CD4-positive, alpha-beta T cell treated with Interleukin-17A for 1 hour (primary cell): ENCODE data around the gene RCAN3.
A peak's percentile ranks its signal among the peaks of the same experiment; 100 is the strongest.
"Not testable (repeated sequence)": the region's sequence is repeated elsewhere in the genome, so short reads cannot be mapped to it uniquely, and the experiment has no call there.

Experiments
- DNase-seq: peaks from one replicate; pipeline ENCODE4 v3.0.0-alpha.2; 2020

Gene RCAN3

DNA sequence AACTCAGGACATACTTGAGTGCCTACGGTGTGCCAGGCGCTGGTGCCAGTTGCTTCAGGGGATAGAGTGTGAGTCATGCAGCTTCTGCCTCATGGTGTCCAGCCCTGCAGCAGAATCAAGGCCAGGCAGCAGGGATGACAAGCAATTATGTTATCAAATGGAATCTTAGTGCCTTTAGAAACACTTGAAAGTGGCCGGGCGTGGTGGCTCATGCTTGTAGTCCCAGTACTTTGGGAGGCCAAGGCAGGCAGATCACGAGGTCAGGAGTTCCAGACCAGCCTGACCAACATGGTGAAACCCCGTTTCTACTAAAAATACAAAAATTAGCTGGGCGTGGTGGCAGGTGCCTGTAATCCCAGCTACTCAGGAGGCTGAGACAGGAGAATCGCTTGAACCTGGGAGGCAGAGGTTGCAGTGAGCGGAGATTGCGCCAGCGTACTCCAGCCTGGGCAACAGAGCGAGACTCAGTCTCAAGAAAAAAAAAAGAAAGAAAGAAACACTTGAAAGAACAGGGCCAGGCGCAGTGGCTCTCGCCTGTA is 13.1 kb downstream of the RCAN3 start:
- not testable (repeated sequence) for DNase-seq

DNA sequence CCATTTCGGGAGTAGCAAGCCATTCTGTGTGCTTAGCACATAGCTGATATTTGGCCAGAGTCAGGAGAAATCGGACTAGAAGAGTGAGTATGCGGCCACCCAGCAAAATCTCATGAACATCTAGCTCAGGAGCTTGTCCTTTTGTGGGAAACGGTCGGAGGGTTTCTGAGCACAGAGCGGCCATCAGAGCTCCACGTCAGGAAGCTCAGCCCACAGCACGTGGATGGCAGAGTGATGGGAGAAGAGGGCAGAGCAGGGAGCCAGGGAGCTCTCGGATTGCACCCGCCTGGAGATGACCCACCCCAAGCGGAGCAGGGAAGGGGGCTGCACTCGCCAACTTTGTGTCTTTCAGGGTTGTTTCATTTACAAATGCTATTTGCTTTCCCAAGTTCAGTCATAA is 13.9 kb downstream of the RCAN3 start:
- DNase-seq: no peak

DNA sequence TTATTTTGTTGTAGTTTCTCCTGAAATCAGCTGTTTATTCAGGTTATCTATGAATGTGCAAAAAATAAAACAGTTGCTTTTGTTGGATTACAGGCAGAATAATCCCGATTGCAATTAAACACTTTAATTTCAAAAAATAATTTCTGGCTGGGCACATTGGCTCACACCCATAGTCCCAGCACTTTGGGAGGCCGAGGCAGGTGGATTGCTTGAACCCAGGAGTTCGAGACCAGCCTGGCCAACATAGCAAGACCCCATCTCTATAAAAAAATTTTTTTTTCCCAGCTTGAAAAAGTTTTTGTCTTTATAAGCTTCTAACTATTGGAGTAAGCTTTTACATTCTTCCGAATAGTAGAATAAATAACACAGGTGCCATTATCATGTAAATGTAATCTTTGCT is 15.3 kb downstream of the RCAN3 start:
- no peak for DNase-seq

DNA sequence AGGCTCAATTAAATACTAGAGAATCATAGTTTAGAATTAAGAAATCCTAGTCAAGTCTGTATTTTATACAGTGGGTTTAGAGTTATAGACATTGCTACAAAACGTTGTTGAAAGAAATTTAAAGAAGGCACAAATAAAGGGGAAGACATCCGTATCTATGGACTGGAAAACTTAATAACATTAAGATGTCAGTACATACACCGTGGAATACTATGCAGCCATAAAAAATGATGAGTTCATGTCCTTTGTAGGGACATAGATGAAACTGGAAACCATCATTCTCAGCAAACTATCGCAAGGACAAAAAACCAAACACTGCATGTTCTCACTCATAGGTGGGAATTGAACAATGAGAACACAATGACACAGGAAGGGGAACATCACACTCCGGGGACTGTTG is 17.6 kb downstream of the RCAN3 start:
- not testable (repeated sequence) for DNase-seq

DNA sequence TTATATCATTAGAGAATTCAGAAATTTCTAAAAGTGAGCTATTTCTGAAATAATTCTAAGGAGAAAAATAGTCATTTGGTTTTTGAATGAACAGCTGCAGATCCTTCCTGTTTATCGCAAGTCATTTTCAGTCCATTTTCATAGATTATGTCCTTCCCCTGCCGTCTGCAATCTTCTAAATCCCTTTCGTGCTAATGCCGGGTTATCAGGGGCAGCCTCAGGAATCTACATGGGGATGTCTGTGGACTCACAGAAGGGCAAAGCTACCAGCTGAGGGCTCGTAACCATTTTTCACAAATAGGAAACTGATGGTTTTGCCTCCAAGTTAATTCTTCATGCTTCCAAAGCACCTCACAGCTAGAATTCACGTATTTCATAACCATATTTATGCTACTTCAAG is 23.0 kb downstream of the RCAN3 start:
- DNase-seq: no peak

DNA sequence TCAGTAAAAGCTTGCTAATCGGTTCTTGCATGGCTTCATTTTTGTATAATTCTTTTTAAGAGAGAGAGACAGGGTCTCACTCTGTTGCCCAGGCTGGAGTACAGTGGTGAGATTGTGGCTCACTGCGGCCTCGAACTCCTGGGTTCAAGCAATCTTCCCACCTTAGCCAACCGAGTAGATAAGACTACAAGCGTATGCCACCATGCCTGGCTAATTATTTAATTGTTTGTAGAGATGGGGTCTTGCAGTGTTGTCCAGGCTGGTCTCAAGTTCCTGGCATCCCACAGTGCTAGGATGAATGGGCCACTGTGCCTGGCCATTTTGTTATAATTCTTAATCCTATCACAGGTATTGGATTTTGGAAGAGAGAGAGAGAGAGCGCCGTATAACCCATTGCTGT is 23.4 kb downstream of the RCAN3 start:
- DNase-seq: no peak

DNA sequence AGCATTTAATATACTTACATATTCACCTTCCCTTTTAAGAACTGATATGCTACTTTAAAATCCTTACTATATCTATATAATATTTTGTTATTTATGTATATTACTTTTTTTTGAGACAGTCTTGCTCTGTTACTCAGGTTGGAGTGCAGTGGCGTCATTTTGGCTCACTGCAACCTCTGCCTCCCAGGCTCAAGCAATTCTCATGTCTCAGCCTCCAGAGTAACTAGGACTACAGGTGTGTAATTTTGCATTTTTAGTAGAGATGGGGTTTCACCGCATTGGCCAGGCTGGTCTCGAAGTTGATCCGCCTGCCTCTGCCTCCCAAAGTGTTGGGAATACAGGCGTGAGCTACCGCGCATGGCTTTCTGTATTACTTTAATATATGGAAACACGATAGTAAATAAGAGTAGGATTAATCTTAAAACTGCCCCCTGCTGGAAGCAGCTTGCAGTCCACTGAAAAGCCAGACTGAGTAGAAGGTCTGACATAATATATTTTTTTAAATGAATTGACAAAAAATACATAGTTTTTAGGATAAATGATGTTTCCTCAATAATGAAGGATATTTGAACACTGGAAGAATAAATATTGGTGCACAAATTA is 24.4 kb downstream of the RCAN3 start:
- peak; percentile 70 for DNase-seq

DNA sequence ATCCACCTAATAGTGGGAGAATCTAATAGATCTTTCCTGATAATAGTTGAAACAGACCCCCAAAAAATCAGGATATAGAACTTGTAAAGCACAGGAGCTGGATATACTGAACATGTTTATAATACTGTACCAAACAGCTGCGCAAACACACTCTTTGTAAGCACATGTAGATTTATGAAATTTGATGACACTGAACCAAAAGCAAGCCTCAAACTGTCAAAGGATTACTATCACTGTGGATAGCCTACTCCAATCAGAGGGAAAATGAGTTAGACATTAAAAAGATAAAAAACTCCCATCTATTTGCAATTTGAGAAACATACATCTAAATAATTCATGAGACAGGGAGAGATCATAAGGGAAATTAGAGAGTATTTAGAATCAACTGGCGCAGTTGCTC is 26.1 kb downstream of the RCAN3 start:
- DNase-seq: no peak

DNA sequence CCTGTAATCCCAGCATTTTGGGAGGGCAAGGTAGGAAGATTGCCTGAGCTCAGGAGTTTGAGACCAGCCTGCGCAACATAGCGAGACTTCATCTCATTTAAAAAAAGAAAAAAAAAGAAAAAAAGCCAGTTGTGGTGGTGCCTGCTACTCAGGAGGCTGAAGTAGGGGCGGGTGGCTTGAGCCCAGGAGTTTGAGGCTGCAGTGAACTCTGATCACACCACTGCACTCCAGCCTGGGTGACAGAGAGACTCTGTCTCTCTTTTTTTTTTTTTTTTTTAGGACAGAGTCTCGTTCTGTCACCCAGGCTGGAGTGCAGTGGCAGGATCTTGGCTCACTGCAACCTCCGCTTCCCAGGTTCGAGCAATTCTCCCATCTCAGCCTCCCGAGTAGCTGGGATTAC is 26.7 kb downstream of the RCAN3 start:
- not testable (repeated sequence) for DNase-seq

DNA sequence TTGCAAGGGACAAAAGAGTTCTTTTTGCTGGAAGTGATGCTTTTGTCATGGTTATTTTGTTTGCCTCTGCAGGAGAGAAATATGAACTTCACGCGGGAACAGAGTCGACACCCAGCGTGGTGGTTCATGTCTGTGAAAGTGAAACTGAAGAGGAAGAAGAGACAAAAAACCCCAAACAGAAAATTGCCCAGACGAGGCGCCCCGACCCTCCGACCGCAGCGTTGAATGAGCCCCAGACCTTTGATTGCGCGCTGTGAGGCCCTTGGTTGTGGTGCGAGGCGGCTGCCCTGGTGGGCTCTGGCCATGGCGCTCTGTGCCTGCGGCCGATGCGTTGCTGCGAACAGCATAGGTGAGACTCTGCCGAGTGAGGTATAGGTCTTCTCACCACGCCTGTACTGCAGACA is 32.4 kb downstream of the RCAN3 start:
- peak; percentile 85 for DNase-seq

DNA sequence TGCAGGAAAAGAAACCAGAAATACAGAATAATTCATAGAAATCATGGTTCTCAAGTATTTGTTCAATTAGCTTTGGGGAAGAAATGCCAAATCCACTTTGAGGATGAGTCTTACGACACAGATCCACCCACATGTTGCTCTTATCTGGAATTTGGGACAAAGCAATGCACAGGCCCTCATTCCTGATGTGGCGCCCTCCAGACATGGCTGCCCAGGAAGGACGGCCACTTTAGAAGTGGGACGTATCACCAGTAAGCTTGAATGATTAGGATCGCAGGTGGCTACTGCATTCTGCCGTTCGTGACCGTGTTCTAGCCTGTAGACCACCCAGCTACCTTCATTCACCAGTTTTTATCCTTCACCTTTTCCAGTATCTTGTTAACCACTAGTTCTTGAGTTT is 33.1 kb downstream of the RCAN3 start:
- DNase-seq: no peak

DNA sequence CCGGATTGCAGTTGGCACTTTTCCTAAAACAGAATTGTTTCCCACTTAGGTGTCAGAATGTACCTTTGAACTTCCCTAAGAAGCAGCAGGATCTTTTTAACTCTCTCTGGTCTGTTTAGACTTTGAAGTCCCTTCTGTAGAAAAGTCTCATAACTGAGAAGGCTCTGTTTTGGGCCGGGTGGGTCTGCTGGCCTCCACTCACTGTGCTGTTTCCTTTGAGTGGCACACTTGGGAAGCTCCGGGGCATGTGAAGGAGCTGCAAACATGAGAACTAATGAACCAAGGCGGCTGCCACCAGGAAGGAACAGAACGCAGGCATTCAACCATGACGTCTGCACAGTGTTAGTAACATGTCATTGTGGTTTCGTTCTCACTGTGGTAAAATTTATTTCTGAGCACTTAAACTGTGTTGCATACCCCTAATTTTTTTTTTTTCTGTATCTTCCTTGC is 33.8 kb downstream of the RCAN3 start:
- DNase-seq: peak; percentile 82

DNA sequence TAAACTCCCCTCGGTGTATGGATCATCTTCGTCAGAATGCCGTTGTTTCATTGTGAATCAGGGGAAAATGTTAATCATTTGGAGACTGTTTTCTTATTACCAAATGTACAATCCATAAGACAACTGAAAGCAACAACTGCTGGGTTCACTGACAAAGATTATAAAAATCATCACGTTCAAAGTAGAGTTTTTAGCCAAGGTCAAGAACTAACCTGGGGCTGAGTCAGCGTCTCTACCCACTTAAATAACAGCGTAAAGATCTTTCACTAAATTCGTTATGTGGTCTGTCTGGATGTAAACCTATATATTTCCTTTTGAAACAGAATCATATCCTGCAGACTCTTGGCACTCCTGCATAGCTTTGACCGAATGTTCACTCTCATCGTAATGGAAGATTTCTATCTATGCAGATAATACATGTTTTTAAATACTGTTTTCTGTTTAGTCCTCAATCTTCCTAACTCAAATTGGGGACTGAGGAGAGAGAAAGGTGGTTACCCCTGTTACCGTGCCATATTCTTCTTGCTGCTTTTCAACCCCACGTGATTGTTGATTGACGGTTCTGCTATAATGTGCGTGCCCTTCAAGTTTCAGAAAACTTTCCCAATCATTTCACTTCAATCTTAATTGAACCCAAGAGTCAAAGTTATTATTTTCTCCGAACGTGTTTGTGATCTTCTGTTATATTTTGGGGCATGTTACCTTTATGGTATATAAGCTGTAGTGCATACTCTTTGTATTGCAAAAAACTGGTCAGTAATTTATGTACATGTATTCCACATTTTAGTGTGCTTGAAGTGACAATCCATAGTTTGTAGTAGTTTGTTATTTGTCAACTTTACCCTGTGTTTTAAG is 37.6 kb downstream of the RCAN3 start:
- no peak for DNase-seq

DNA sequence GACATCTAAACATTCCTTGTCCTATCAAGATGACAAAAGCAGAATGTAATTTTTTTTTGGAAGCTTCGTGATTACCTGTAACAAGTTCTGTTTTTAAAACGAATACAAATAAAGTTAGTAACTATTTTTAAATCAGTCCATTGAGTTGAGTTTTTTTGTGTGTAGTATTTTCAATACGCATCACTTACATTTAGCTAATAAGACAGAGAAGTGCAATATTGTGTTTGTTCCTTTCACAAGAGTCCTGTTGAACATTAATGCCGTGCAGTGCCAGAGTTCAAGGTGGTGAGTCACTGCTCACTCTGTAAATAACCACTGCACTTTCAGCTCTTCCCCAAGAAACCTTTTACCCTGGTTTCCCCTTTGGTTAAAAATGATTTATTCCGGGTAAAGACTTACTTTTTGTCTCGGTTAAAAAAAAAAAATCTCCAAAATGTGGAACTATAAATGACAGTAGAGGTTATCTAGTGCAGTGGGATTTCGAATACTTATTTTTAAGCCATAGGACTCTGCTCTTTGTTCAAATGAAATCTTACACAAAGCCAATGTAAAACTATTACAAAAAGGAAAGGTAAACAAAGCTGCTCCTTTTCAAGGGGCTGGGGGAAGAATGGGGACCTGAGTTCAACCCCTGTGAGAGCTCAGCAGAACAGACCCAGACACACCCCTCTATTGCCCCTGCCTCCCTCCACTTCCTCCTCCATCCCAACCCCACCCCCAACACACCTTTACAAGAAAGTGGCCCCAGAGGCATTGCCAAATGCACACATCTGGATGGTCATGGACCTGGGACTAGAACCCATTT is 38.5 kb downstream of the RCAN3 start:
- DNase-seq: no peak

DNA sequence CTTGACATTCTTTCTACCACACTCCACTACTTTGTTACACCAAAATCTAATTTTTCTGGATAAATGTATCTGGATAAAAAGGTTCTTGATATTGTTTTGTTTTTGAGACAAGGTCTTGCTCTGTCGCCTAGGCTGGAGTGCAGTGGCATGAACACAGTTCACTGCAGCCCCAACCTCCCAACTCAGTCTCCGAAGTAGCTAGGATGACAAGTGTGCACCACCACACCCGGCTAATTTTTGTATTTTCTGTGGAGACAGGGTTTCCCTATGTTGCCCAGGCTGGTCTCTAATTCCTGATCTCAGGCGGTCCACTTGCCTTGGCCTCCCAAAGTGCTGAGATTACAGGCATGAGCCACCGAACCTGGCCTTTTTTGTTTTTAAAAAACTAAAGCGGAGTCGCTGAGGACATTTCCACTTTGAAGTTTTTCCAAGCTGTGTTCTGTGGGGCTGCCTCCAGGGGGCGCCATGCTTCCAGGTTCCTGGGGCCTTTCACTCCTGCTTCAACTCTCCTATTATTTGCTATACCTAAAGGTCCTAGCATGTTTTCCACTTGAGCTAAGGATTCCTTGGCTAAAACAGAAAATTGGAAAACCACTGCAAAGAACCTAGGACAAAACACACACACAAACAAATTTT is 39.2 kb downstream of the RCAN3 start:
- DNase-seq: peak; percentile 17

DNA sequence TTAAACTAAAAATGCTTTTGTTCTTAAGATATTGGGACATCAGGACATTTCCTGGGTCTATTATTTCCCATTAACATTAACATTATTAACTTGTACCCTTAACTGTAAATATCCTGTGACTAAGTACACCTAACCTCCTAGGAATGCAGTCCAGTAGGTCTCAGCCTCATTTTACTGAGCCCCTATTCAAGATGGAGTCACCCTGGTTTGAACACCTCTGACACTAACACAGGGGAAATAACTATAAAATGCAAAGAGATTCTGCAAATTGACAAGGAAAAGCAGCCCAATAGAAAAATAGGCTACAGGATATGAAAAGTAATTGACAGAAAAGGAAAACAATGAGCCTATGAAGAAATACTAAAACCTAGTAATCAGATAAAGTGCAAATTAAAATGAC is 41.6 kb downstream of the RCAN3 start:
- no peak for DNase-seq

DNA sequence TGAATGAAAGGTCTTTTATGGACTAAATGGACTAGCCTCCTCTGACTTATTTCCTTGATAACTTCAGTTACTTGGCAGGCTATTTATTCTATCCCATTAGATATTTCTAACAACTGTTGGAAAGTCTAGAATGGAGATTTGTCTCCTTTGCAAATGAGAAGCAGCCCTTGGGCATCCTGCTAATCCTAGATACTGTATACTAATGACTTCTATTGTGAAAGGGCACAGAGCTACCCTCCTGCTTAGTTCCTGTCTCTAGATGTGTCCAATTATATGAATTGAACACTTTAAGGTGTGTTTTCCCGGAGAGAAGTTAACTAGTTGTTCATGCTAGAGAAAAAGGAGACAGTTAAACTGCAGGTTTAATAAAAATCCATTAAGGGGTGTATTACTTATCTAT is 43.0 kb downstream of the RCAN3 start:
- no peak for DNase-seq

DNA sequence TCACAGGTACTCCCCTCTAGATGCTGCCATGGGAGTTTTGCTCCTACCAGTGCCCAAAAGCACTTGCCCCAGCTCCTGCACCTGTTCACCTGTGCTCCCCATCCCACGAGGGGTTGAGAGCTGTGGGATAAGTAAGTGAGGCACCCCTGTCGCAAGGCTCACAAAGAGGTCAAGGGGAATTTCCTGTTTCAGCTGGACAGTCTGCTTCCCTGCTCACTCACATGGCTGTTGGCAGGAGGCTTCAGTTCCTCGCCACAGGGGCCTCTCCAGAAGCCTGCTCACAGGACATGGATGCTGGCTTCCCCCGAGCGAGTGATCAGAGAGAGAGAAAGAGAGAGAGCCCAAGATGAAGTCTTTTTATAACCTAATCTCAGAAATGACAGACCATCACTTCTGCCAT is 44.6 kb downstream of the RCAN3 start:
- no peak for DNase-seq

DNA sequence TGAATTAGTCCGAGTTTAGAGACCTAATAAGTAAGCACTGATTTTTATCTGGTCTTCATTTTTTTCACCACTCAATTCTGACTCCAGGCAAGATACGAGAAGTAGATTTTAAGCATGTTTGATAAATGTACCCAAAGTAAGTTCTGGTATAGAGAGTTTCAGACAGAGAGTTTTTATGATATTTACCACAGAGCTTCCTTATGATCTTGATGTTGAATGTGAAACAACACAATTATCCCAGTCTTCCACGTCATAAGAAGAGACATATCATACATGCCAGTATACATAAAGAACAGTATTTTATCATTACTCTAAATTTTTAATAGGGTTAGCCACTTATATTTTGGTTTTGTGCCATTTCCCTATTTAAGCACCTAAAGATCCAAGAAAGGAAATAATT is 45.4 kb downstream of the RCAN3 start:
- no peak for DNase-seq

DNA sequence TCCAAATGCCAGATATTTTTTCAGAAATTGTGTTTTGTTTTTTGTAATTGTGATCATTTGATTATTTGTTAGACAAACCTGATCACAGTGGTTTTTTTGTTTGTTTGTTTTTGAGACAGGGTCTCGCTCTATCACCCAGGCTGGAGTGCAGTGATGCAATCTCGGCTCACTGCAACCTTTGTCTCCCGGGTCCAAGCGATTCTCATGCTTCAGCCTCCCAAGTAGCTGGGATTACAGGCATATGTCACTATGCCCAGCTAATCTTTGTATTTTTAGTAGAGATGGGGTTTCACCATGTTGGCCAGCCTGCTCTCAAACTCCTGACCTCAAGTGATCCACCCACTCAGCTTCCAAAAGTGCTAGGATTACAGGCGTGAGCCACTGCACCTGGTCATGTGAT is 46.6 kb downstream of the RCAN3 start:
- DNase-seq: not testable (repeated sequence)

DNA sequence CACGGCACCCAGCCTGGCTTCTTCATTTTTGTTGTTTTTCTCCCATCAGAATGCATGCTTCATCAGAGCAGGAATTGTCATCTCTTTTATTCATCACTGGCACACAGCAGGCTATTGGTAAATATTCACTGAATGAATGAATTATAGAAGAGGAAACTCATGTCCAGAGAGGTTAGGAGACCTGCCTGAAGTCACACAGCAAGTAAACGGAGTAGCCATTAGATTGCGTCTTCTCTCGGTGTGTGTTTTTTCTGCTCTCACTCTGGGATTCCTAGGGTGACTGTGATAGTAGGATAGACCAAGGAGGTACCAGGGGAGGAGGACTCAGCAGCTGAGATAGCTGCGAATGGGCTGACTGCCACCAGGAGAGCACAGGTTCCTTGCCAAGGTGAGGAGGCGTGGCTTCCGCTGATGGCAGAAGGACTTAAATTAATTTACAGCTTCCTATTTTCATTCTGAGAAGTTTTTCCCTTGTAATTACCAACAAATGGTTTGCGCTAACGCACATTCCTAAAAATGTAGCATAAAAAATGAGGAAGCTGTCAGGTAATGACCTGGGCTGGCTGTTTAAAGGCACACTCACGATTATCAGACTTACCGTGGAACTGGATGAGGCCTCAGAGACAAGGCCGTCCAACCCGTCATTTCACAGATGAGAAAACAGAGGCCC is 48.8 kb downstream of the RCAN3 start:
- DNase-seq: no peak

DNA sequence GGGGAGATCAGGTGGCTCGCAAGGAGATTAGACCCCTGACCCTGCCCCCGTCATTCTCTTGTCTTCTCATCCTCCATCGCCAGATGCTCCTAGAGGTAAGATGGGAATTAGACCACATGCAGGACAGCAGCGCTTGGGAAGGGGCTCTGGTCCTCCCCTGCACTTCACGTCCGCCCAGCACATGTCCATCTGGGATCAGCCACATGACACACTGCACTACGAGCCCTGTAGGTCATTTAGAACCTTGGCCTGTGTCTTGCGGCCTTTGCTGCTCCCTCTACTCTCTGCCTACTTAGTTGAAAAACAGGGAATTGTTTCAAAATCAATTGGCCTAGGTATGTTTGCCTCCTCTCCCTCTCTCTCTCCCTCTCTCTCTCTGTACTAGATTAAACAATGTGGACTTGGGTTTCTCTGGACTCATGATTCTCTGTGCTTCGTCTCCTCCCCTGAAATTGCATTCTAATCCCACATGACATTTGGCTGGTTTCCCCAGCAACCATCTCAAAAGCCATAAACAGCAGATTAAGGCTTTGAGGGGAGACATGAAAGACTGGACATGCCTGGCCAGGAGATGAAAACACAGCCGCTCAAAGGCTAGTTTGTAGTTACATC is 49.4 kb downstream of the RCAN3 start:
- DNase-seq: no peak
